Left ventricle myocardium inferior (tissue), 1 donor: Measurements from ENCODE around the gene ACHE. TPM values are rescaled to one million over a fixed set of nuclear protein-coding genes. Genes with fewer than 3 reads are reported as not detected.

ENCODE experiments used
- DNase-seq: peaks from one replicate; pipeline ENCODE4 v3.0.0-alpha.2; 2020
- H3K27ac ChIP-seq: fragments of 200-600 bp; replicated peaks from 2 replicates; pipeline ENCODE4 v1.8.0; 2021
- H3K27me3 ChIP-seq: fragments of 200-600 bp; 2 replicates; pipeline ENCODE4 v1.8.0; 2021; ENCODE audit warnings: low read depth
- H3K36me3 ChIP-seq: fragments of 200-600 bp; 2 replicates; pipeline ENCODE4 v1.8.0; 2021
- H3K4me1 ChIP-seq: fragments of 200-600 bp; 2 replicates; pipeline ENCODE4 v1.8.0; 2021
- H3K4me3 ChIP-seq: fragments of 200-600 bp; 2 replicates; pipeline ENCODE4 v1.8.0; 2021; ENCODE audit warnings: mild to moderate bottlenecking, moderate library complexity
- H3K9me3 ChIP-seq: fragments of 200-600 bp; replicated peaks from 2 replicates; pipeline ENCODE4 v1.8.0; 2021
- CTCF ChIP-seq: fragments of 200-600 bp; IDR thresholded peaks from 2 replicates; pipeline ENCODE4 v1.8.0; 2021; ENCODE audit warnings: antibody characterized with exemption, mild to moderate bottlenecking, borderline replicate concordance
- intact Hi-C: fragments of 100-400 bp; cut with micrococcal nuclease; formaldehyde crosslinking; loops from one replicate; pipeline ENCODE4 v1.11.0; 2022
- total RNA-seq: library from RNA; stranded (reverse); fragmentation: NEBNext Ultra II Directional; extraction: Animal tissue kit (Norgen Biotek cat#: 25700); gene quantifications from one replicate; pipeline ENCODE4 v1.2.1, GENCODE V29; 2021
- donor health status: DM: no; HTN: yes; CAD: no; lungs with severe emphysema.

Gene ACHE
- total RNA-seq, 1 donor from 2014 or later = 0.49 TPM

DNA sequence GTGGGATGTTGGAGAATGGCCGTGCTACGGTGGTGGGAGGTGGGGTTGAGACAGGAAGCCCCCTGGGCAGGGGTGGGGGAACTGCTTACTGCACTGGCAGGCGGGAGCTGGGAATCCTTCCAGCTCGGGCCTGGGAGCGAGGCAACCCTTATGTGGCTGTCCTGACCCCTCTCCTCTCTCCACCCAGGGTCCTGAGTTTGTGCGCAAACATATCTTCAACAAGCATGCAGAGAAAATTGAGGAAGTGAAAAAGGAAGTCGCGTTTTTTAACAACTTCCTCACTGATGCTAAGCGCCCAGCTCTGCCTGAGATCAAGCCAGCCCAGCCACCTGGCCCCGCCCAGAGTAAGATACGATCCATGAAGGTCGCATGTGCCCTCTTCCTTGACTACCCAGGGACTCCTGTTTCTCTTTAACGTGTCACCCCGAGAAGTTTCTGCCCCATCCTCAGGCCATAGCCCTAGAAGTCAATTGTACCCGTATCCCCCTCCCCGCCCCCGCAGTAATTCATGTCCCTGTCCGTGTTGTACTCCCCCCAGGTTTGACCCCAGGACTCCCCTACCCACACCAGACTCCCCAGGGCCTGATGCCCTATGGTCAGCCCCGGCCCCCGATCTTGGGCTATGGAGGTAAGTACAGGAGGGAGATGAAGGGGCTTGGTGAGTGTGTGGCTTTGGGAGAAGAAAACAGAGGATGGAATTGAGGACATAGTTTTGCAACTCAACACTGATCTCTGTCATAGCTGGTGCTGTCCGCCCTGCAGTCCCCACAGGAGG lies 8.0 kb downstream of the ACHE start:
- Histone ChIP-seq H3K36me3 (peaks cover 61% of the 10 kb centered on the region), H3K4me3 (peak overlapping the region; percentile 80), H3K27me3 (peaks cover 5% of the 10 kb centered on the region), H3K9me3 (no peaks in the 10 kb centered on the region), H3K27ac (peak overlapping the region; percentile 36), H3K4me1 (peaks cover 42% of the 10 kb centered on the region)
- no peak for TF ChIP-seq CTCF
- intact Hi-C loops = no loop called here
- no peak for DNase-seq

GRCh38 chr7:100886936-100887515 lies 8.7 kb downstream of the ACHE start:
- peak overlapping the region; percentile 36 for H3K27ac ChIP-seq
- peaks cover 67% of the 10 kb centered on the region for H3K36me3 ChIP-seq
- no peak for TF ChIP-seq CTCF
- intact Hi-C loops = no loop called here
- peaks cover 42% of the 10 kb centered on the region for H3K4me1 ChIP-seq
- peaks cover under 1% of the 10 kb centered on the region for H3K27me3 ChIP-seq
- no peak overlapping the region for H3K4me3 ChIP-seq
- H3K9me3 ChIP-seq = no peaks in the 10 kb centered on the region
- no peak for DNase-seq

- H3K4me3 ChIP-seq = no peak overlapping the region
- H3K4me1 ChIP-seq = peaks cover 41% of the 10 kb centered on the region
- peaks cover 74% of the 10 kb centered on the region for H3K36me3 ChIP-seq
- DNase-seq = no peak
- intact Hi-C loops = no loop called here
- no peak for TF ChIP-seq CTCF
- no peaks in the 10 kb centered on the region for H3K27me3 ChIP-seq
- H3K27ac ChIP-seq = no peak overlapping the region
- no peaks in the 10 kb centered on the region for H3K9me3 ChIP-seq
Observed at GRCh38 chr7:100886142-100886935, 9.3 kb downstream of the ACHE start.

- peaks cover 81% of the 10 kb centered on the region for H3K36me3 ChIP-seq
- no peak overlapping the region for H3K4me3 ChIP-seq
- no peaks in the 10 kb centered on the region for H3K9me3 ChIP-seq
- DNase-seq = no peak
- H3K4me1 ChIP-seq = peaks cover 34% of the 10 kb centered on the region
- no peak for TF ChIP-seq CTCF
- H3K27me3 ChIP-seq = no peaks in the 10 kb centered on the region
- no peak overlapping the region for H3K27ac ChIP-seq
- intact Hi-C loops = no loop called here
Observed at GRCh38 chr7:100885440-100886141, 10.1 kb downstream of the ACHE start.
